ENCODE data around the gene DLST.

DNA sequence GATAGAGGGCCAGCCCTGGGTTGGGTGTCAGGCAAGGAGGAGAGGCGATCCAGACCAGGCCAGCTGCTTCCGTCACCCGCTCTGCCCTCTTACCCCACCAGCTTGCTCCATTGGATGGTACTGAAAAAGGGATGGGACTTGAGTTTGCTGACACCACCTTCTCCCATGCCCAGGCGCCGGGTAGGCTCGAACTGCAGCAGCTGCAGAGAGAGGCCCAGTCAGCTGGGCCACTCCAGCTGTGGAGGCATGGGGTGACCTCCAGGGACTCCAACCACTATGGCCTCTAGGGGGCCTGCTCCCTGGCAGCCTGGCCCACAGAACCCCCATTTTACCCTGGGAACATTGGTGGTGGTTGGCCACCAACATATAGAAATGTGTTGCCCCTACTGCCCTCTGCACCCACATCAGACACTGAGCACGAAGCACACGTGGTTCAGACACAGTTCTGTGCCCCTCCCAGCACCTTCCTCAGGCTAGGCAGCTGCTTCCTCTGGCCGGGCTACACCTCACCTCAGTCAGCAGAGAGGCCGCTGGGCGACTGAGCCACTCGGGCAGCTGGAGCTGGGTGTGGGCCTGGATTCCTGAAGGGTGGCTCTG, 25.3 kb downstream of the DLST start:
- TF ChIP-seq, protein P1, sequence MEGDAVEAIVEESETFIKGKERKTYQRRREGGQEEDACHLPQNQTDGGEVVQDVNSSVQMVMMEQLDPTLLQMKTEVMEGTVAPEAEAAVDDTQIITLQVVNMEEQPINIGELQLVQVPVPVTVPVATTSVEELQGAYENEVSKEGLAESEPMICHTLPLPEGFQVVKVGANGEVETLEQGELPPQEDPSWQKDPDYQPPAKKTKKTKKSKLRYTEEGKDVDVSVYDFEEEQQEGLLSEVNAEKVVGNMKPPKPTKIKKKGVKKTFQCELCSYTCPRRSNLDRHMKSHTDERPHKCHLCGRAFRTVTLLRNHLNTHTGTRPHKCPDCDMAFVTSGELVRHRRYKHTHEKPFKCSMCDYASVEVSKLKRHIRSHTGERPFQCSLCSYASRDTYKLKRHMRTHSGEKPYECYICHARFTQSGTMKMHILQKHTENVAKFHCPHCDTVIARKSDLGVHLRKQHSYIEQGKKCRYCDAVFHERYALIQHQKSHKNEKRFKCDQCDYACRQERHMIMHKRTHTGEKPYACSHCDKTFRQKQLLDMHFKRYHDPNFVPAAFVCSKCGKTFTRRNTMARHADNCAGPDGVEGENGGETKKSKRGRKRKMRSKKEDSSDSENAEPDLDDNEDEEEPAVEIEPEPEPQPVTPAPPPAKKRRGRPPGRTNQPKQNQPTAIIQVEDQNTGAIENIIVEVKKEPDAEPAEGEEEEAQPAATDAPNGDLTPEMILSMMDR (IDR thresholded peaks at IDR 0.05; ENCODE audit: low read length), result 0 out of 2 replicates have a peak, but pooled peaks have one; percentile 10
- no peak for TF ChIP-seq EZH2phosphoT487 (IDR thresholded peaks at IDR 0.05; ENCODE audit: low read length)
